22Rv1 (cell line): ENCODE data around the gene AP1S3.

Source experiments
- H3K27ac ChIP-seq: fragments of 450-650 bp; 2 replicates; pipeline ENCODE4 v1.5.1; 2017
- ZFX ChIP-seq: fragments of 450-650 bp; IDR thresholded peaks from 2 replicates; pipeline ENCODE4 v1.6.1; 2017; ENCODE audit warnings: antibody characterized with exemption, borderline replicate concordance
- TF ChIP-seq, protein P1 (sequence below): fragments of 450-650 bp; IDR thresholded peaks from 2 replicates; pipeline ENCODE4 v1.5.1; 2017; ENCODE audit warnings: mild to moderate bottlenecking

AP1S3 gene

GRCh38 chr2:223724861-223725260 lies 112.5 kb downstream of the AP1S3 start:
- H3K27ac ChIP-seq: peak overlapping the region; percentile 97
- no peak for TF ChIP-seq ZFX
- TF ChIP-seq, protein P1, sequence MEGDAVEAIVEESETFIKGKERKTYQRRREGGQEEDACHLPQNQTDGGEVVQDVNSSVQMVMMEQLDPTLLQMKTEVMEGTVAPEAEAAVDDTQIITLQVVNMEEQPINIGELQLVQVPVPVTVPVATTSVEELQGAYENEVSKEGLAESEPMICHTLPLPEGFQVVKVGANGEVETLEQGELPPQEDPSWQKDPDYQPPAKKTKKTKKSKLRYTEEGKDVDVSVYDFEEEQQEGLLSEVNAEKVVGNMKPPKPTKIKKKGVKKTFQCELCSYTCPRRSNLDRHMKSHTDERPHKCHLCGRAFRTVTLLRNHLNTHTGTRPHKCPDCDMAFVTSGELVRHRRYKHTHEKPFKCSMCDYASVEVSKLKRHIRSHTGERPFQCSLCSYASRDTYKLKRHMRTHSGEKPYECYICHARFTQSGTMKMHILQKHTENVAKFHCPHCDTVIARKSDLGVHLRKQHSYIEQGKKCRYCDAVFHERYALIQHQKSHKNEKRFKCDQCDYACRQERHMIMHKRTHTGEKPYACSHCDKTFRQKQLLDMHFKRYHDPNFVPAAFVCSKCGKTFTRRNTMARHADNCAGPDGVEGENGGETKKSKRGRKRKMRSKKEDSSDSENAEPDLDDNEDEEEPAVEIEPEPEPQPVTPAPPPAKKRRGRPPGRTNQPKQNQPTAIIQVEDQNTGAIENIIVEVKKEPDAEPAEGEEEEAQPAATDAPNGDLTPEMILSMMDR: no peak

DNA sequence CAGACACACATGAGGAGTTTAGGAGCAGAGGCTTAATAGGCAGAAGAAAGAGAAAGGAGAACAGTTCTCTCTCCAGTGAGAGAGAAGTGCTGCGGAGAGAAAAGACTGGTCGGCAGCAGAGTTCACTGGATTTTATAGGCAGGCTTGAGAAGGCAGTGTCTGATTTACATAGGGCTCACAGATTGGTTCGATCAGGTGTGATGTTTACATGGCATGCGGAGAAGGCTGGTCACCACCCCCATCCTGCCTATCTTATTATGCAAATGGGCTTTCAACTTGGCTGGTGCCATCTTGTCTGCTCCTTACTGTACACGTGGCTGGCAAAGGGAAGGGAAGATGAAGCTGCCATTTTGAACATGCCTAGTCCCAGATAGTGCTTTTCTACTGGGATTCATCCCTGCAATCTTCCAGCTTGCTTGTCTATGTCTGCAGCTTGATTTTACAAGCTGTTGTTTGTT lies 113.4 kb downstream of the AP1S3 start:
- TF ChIP-seq ZFX: no peak
- TF ChIP-seq, protein P1: no peak
- H3K27ac ChIP-seq: peak overlapping the region; percentile 97

GRCh38 chr2:223722226-223722625 lies 115.2 kb downstream of the AP1S3 start:
- H3K27ac ChIP-seq: no peak overlapping the region
- TF ChIP-seq, protein P1: no peak

- H3K27ac ChIP-seq: no peak overlapping the region
- no peak for TF ChIP-seq ZFX
- TF ChIP-seq, protein P1: no peak
Measured at GRCh38 chr2:223721746-223722145, 115.6 kb downstream of the AP1S3 start.

- no peak for TF ChIP-seq ZFX
- TF ChIP-seq, protein P1: no peak
- no peak overlapping the region for H3K27ac ChIP-seq
Measured at GRCh38 chr2:223720367-223720766, 117.0 kb downstream of the AP1S3 start.

GRCh38 chr2:223712642-223713041 lies 124.7 kb downstream of the AP1S3 start:
- no peak for TF ChIP-seq ZFX
- TF ChIP-seq, protein P1: no peak
- no peak overlapping the region for H3K27ac ChIP-seq

DNA sequence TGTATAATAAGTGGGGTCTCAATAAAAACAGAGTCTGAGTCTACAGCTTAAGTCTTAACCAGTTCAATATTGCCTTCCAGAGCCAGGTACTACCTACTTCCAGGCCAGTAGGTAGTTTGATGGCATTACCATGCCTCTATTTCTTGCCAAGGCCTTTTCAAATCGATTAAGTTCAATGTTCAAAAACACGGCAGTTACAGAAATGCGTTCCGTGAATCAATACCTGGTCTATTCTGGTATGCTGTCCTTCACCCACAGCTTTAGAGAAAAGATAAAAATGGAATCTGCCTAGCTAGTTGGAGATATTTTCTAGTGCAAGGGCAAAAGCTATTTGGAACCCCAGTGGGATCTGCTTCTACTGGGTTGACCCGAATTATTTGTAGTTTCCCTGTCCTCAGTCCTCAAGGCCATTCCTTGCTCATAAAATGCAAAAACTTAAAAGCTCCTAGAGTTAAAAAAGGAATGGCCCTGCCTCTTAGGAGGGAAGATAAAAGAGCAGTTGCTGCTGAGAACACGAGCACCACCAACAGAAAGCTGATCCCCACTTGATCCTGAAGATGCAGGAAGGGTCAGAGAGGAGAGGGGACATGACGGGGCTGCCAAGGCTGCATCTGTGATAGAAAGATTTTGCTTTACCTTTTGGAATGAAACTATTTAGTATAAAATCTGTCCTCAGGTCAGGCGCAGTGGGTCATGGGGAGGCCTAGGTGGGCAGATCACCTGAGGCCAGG lies 125.6 kb downstream of the AP1S3 start:
- no peak overlapping the region for H3K27ac ChIP-seq
- no peak for TF ChIP-seq ZFX
- TF ChIP-seq, protein P1: no peak
